NOMO-1 (cell line): ENCODE measurements around the gene ERC2.
"Not testable (repeated sequence)": the region's sequence is repeated elsewhere in the genome, so short reads cannot be mapped to it uniquely, and the experiment has no call there.

Experiments
- DNase-seq, 2 experiments: peaks; one replicate each; lab custom pipeline; 2025; ENCODE audit not compliant: unreplicated experiment in 2 of 2; lab: John Stamatoyannopoulos, UW

ERC2 gene

DNA sequence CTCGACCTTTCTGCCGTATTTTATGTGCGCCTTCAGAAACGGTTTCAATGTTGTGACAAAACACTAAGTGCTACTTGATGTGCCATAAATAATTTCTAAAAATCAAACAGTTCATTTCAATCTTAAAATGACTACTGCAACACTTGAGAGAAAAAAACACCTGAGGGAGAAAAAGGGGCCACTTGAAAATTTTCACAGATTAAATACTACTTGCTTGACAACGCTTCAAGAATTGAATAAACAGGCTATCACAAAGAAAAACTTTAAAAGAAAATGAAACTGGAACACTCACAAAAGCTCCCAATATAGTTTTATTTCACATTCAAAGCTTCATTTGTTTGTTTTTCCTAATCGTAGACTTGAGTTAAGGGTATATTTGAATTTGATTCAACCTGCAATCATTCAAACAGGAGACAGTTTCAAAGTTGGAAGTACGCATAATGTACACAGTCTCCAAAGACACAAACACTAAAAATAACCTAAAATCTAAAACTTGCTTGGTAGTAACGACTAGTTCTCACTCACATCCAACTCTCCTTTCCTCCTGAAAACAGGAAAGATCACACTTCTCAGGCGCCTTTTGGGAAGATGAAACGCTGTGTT lies 380.7 kb downstream of the ERC2 start:
- DNase-seq = no peak

DNA sequence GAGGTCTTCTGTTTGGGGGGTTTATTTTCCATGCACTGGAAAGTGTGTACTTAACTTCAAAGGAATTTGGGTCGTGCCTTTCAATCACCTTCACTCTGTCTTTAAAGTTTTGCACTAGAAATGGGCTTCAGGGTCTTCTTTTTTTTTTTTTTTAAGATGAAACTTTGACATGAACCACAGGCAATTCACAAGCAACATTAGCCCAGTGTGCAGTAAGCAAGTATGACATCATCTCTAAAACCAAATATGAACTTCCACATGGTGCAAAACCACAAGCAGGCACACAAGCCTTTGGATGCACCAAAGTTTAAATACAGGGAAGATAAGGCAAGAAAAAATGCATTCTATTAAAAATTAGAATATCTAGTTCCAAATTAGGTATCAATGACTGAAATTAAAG lies 381.9 kb downstream of the ERC2 start:
- no peak for DNase-seq

DNA sequence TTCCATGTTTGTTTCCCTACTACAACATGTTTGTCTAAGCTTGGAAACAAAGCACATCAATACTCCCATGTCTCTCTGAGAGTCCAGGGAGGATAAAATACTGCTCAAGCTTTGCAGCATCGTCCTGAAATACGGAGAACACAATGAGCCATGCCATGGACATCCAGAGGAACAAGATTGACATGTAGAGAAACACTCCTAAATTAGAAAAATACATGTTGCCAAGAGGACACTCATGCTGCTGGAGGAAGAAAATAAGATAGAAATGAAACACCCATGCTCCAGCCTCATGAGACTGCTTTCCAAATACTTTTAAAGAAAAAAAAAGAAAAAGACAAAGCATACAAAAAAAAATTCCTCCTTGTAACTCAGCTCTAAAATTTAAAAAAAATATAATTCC lies 387.0 kb downstream of the ERC2 start:
- no peak for DNase-seq

DNA sequence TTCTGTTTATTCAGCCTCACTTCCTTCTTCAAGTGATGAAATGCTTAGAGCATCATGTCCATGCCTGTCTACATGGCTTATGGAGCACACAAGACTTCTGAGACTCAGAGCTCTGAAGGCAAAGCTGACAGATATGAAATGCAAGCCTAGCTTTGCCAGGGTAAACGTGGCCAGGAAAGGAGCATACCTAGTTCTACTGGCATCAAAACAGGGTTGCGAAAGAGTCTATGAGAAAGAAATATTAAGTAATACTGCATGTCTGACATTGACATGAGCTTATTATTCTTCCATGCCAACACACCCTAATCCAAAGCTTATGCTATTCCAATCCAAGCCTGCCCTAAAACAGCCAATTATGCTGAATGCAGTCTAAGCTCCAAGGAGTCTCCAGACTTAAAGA lies 391.5 kb downstream of the ERC2 start:
- no peak for DNase-seq

DNA sequence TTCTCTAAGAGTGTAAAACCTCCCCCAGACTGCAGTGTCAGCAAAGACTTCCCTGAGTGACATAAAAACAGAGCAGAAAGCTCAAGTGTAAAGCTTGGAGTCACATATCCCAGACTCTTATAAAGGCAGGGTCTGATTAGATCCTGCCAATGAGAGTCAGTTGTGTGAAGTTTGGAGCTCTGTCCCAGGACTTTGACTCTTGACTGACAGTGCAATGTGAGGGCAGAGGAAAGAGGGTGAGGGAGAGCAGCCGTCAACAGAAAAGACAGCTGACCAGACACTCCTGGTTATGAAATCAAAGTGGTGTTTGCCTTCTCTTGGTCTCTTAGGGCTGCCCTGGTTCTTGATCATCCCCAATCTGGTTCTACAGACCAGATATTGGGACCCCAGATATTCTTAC lies 393.2 kb downstream of the ERC2 start:
- DNase-seq = no peak

DNA sequence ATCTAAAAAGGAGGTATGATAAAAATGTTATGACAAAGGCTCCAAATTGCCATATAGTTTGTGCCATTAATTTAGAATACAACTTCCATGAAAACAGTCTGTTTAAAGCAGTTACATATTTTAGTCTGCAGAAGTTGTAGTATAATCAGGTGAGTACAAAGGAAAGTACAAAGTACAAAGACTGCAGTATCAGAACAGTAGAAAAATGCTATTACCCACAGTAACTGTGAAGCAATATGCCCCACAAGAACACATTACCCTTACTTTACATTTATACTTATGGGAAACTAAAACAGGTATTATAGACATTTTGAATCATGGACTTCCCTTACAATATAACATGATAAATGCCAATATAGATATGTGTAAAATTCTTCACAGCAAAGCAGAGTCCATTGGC lies 398.5 kb downstream of the ERC2 start:
- no peak for DNase-seq

DNA sequence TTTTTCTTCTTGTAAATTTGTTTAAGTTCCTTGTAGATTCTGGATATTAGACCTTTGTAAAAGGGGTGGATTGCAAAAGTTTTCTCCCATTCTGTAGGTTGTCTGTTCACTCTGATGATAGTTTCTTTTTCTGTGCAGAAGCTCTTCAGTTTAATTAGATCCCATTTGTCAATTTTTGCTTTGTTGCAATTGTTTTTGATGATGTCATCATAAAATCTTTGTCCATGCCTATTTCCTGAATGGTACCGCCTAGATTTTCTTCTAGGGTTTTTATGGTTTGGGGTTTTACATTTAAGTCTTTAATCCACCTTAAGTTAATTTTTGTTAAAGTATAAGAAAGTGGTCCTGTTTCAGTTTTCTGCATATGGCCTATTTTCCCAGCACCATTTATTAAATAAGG lies 401.9 kb downstream of the ERC2 start:
- not testable (repeated sequence) for DNase-seq

DNA sequence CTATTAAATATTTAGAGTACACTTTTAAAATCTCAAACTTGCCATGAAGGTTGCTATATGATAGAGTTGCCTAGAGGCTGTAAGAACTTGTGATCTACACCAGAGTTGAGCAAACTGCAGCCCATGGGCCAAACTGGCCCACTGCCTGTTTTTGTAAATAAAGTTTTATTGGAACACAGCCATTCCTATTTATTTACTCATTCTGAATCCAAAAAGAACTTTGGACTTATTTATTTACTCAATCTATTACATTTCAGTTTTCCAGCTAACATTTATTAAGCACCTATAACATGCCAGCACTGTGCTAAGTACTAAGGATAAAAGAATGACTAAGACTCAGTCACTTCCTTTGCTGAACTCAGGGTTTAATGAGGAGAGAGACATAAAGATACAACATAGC lies 403.6 kb downstream of the ERC2 start:
- DNase-seq = no peak

DNA sequence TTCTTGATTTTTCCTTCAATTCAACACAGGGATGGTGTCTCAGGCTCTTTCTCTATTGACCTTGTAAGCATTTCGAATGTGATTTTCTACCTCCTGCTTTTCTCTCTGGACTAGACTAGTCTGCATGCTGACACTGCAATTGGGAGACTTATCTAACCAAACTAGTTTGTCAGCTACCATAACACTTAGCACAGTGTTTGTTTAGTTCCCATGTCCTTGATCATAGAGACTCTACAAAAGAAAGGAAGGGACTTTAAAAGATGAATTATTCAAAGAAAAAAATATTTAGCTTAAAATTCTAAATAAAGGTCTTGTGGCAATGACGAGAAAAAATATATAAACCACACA lies 407.0 kb downstream of the ERC2 start:
- DNase-seq = no peak

DNA sequence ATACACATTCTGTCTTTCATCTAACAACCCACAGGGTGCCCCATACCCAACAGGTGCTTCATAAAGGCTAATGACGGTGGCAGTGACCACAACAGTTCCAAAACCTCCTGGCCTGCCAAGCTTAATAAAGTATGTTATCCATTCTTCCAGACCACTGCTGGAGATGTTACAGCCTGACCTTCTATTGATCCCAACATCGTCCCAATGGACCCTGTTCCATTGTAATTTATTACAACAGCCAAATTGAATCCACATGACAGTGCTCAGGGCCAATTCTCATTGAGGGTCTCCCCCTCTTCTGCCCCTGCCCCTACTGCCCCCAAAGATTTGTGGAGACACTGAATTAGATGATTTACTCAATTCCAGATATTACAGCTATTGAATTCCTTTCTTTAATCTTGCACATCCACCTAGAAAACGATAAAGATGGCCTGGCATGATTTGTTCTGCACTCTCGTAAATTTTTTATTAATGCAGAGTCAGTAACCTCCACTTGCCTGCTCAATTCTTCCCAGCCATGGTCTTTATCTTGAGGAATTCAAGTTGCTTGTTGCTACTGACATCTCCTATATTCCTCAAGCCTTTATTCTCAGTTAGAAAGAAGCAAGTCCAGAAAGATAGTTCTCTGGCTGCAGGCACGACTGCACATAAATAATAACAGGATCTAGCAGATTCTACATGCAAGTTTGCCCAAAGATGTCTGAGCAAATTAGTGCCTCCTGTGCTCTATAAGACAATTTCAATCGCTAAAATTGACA lies 407.6 kb downstream of the ERC2 start:
- no peak for DNase-seq

DNA sequence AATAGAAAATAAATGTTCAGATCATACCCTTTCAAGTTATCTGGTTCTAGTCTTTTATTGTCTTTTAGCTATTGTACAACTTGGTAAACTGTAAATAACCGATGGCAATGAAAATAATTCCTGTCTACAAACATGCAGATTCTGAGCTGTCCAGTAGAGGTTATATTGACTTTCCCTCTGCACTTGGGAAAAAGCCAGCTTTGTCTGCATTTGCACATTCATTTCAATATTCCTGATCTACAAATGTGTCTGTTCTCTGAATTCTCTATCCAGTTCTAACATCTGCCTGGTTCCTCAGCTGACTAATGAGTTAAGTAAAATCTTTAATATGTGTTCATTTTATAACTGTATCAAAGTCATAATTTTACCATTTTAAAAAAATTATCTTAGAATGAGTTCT lies 408.5 kb downstream of the ERC2 start:
- DNase-seq = no peak

DNA sequence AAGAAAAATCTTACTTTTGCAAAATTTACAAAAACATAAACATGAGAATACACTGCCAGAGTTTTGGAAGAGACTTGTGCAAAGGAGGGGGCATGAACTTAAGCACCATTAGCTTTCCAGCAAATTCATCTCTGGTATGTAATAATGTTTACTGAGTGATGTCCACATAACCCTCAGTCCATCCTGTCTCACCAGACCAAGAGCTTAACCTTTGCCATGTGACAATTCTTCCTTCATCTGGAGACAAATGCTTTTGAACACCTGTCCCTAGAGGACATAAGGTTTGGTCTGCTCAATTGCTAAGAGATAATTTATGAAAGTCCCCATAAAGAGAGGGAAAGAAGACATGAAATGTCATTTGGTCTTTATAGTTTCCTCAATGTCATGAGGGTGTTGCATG lies 412.3 kb downstream of the ERC2 start:
- no peak for DNase-seq

DNA sequence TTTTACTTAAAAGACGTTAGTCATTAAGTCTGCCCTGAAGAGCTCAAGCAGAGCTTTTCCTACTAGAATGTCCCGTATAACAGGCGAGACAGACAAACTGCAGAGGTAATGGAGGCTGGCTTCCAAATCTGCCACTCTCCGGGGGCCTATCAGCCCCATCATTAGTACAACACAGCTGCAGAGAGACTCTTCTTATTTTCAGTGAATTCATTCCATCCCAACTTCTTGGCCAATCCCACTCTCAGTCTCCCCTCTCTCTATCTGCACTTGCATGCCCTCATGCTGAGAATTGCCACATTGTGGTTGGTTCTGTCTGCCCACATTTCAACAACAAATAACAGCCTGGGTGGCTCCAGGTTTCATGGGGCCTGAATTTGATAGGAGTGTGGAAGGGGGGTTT lies 412.7 kb downstream of the ERC2 start:
- no peak for DNase-seq

DNA sequence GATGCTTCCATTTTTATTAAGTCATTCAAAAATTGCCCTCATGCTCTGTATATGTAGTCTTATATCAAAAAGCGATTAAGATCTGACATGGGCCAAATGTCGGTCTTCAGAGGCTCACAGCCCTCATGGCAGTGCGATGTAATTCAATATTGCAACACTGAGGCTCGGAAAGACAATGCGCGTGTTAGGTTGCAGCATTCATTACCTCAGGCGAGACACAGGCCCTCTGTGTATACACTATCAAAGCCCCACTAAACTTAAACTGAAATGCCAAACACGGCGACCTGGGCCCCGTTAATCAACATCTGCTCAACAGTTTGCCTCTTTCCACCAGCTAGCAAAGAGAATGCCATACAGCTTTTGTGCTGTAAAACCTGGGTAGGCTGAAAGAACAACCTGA lies 413.4 kb downstream of the ERC2 start:
- DNase-seq = no peak

DNA sequence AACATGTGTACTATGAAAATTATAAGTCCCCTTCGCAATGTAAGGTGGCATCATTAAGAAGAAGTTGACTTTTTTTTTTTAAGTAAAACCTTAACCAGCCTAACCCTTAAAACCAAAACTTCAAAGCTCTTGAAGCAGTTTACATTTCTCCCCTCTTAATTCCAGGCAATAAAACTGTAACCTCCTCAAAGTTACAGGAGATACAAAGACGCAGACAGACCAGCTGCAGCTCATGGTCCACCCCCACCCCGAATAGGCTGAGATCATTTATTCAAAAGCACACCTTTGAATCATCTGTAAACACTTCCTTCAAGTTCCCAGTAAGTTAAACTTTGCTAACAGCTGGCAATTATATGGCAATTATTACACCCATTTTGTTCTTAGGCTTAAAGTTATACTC lies 414.5 kb downstream of the ERC2 start:
- DNase-seq = no peak

DNA sequence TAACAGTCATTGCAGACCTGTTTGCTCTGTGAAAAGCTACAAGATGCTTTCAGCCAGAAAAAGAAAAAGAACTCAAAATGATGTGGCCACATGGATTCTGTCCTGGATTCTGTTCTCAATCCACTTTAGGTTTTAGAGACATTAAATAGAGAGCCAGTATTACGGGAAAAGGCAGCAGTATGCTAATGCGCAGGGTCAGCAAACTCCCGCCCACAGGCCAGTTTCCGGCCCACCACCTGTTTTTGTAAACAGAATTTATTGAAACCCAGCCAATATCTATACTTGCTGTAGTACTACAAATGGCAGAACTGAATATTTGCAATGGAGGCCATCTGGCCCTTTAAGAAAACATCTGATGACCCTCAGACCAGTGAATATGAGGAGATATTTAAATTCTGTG lies 416.1 kb downstream of the ERC2 start:
- DNase-seq = no peak

DNA sequence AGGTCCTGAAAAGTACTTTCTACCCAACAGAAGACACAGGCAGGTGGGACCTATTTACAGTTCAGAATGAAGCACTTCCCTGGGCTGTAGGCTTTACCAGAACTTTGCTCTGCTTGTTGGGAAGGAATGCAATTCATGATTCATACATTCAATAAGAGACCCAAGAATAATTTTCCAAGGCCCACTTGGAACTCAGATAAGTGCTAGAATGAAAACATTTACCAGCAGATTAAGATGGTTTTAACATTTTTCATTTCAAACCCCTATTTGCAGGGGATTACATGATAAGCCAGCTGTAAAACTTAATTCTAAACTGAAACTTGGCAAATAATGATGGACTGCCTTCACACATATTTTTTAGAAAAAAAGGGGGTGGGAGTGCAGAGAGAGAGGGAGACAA lies 417.2 kb downstream of the ERC2 start:
- no peak for DNase-seq

DNA sequence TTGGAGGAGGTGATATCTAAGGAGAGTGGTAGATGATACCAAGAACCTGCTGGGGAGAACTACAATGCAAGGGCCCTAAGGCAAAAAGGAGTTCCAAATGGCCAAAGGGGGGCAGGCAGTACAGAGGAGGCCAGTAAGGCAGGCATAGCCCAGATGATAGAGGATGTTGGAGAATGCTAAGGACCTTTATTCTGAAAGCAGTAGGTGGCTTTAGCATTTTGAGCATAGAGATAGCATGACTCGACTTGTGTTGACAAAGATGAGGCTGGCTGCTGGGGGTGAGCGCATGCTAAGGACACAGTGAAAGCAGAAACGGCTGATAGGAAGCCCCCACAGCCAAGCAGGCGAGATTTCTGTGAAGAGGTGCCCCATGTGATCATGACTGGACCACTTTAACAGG lies 419.3 kb downstream of the ERC2 start:
- no peak for DNase-seq

DNA sequence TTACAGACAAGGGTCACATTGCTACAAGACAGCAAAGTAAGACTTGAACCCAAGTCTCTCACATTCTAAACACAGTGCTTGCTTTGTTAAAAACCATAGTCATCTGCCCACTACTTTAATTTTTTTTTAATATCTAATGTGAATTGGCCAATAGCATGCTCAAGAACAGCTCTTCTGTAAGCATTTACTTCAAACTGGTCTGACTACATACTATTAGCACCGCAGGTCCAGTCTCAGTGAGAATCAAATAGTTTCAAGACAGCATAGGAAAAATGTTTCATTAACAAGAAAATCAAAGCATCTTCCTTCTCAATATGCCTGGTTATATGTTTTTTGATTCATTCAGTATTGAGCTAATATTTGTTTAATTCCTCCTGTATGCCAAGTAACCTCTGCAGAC lies 419.9 kb downstream of the ERC2 start:
- no peak for DNase-seq

DNA sequence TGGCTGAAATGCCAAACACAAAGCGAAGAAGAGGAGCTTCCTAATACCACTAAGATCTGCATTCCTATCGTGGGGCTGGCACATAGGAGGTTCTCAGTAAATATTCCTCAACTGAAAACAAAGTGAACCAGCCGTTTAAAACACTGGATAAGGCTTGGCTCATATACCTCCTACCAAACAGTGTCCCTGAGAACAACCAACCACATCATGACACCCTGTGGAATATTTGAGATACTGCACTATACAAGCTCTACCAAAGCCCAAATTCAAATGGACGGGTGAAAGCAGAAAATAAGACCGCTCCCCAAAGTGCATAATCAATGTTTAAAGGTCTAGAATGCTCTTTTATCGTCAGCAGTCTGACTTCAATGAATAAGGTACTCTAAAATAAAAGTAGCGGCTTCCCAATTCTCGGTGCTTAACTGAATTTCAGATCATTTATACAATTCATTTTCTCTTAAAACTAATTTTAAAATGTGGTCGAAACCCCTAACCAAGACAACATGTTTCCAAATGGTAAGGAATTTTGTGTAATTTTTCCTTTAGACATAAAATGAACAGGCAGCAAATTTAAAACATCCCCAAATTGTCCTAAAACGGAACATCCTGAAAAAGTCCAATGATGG lies 425.8 kb downstream of the ERC2 start:
- DNase-seq = no peak

DNA sequence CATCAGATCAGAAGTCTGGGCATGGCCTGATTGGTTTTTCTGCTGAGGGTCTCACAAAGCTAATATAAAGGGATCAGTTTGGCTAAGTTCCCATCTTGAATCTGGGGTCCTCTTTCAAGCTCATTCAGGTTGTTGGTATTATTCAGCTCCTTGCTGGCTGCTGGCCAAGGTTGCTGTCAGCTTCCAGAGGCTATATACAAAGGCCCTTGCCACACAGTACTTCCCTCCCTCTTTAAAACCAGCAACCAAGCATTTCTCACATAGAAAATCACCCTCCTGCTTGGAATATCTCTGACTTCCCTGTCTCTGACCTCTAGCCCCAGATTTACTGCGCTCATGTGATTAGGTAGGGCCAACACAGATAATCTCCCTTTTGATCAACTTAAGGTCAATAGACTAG lies 442.9 kb downstream of the ERC2 start:
- no peak for DNase-seq

DNA sequence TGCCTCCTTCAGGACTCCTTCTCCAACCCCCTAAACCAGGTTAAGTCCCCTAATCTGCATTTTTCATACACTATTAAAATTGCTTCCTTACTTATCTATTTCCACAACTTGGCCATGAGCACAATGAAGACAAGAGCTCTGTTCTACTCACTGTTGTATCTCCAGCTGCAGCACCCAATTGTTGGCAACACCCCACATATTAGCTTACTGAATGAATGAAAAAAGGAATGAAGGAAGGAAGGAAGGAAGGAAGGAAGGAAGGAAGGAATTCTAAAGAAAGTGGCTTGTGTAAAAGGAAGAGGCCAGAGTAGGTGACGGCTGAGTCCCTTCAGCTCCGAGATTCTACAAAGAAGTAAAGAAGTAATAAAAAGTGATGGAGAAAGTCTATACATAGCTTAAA lies 444.7 kb downstream of the ERC2 start:
- DNase-seq = no peak

DNA sequence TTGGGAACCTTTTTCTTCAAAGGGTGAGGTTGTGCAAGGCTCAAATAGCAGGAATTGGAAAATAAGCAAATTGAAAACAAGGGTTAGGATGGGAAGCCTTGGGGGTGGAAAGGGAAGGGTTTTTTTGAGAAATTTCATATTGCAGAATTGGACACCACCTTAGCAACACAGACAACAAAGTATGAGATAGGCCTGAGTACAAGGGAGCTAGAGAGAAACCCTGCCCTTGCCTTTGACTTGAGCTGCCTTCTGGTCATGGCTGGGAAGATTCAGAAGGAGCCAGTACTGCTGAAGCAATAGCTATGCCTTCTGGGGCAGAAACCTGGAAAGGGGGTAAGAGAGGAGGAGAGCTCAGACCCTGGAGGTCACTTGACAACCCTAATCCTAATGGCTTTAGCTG lies 445.6 kb downstream of the ERC2 start:
- no peak for DNase-seq
